ENCODE measurements around the gene CCBE1.

CCBE1 gene

DNA sequence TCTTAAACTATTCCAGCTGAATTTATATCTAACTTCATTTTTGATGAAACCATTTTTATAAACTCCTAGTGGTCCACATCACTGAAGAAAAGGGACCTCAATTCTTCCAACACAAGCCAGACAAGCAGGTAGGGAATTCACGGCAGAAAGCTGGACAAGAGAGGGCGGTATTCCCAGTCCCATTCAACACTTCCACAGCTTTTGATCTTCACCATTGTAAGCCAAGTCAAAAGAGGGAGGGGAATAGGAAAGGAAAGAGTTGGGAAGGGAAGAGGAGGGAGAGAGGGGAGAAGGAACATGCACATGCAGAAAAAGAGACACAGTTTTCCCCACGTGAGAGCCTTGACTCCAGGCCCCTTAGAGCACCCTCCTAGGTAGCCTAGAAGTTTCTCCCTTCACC, 77.4 kb downstream of the CCBE1 start:
- DNase-seq (ENCODE audit: low read depth, low spot score), result no peak

DNA sequence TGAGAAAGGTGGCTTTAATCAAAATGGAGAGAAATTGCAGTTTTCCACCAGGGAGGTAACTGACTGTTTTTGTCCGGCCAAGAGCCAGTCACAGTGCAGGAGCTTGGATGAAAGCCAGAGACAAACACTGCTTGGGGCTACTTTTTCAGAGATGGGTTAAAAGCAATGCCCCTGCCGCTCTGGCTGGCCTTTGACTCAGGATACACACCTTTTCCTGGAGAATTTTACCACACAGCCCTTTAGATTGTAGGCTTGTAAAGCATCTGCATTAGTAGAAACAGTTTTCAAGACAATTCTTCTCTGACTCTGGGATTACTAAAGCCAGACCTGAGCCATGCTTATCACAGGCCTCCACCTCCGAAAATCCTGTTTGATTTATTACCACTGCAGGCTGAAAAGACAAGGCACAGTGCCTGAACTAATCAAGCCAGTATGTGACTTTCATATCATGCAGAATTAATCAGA, 79.7 kb downstream of the CCBE1 start:
- DNase-seq (ENCODE audit: low read depth, low spot score), result no peak

DNA sequence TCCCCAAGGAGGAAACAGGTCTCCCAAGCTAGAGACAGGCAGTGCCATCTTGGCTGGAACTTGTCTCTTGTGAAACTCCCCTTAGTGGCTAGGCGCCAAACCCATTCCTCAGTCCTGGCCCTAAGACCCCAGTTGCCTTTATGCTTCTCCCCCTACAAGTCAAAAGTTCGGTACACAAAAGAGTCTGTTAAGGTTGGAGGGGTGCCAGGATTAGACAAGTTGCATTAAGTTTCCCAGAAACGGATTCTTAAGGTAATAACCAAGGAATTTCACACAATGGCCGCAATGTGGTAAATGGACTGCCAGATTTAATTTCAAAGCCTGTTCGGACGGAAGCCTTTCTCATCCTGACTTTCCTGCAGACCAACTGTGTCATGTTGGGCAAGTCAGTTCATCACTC, 80.7 kb downstream of the CCBE1 start:
- DNase-seq (ENCODE audit: low read depth, low spot score), result no peak

- no peak for DNase-seq (ENCODE audit: low read depth, low spot score)
Observed at GRCh38 chr18:59613903-59614302, 83.3 kb downstream of the CCBE1 start.

DNA sequence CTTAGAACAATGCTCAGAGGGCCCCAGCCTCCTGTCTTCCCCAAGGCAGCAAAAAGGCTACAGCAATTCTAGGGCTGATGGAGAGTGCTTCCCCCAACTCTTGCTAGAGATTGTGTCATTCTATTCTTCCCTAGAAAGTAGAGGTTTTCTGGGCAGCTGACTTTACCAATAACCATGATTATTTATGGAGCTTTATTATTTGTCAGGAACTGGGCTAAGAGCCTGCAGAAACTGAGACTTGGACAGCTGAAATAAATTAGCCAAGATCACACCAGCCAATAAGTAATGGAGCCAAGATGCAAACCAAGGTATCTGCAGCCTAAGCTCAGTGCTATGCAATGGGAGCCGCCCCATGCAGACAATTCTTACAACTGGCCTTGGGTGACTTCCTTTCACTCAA, 84.8 kb downstream of the CCBE1 start:
- DNase-seq (ENCODE audit: low read depth, low spot score), result no peak

- no peak for DNase-seq (ENCODE audit: low read depth, low spot score)
Observed at GRCh38 chr18:59610546-59611140, 86.6 kb downstream of the CCBE1 start.

GRCh38 chr18:59609654-59610053, 87.6 kb downstream of the CCBE1 start:
- no peak for DNase-seq (ENCODE audit: low read depth, low spot score)

- no peak for DNase-seq (ENCODE audit: low read depth, low spot score)
Observed at GRCh38 chr18:59607471-59607870, 89.8 kb downstream of the CCBE1 start.

DNA sequence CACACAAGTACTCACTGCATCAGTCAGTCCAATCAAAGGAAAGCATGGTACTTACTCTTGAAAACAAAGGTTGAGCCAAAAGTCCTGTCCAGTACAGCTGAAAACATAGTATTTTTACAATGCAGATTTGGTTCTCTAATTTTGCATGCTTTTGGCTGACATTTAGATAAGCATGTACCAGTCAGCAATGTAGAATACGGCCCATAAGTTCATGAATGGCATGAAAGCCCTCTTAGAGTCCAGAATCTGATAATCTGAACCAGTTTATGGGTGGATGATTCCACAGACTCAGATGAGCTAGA, 90.2 kb downstream of the CCBE1 start:
- no peak for DNase-seq (ENCODE audit: low read depth, low spot score)

GRCh38 chr18:59606193-59607077, 90.8 kb downstream of the CCBE1 start:
- DNase-seq (ENCODE audit: low read depth, low spot score), result no peak

DNA sequence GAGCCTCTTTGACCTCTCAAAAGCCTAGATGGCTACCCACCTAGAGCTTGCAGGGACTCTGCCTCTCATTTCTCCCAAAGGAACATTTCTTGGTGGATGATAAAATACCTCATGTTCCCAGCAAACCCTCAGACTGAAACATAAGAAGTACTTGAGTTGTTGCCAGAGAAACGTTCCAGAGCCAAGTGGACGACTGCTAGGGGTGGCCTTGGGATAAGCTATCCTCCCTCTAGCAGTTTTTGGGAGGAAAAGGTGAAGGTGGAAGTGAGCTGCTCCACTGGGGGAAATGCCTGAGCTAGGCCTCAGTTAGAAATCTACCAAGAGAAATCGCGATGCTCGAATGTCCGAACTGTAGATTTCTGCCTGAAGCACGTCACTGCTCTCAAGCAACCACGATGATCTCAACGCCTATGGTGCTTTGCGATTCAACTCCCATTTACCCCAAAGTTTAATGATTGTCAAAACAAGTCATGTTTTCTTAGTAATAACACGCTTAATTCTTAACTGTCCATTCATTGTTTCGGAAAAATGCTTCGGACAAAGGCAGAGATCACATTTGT, 91.5 kb downstream of the CCBE1 start:
- no peak for DNase-seq (ENCODE audit: low read depth, low spot score)

DNA sequence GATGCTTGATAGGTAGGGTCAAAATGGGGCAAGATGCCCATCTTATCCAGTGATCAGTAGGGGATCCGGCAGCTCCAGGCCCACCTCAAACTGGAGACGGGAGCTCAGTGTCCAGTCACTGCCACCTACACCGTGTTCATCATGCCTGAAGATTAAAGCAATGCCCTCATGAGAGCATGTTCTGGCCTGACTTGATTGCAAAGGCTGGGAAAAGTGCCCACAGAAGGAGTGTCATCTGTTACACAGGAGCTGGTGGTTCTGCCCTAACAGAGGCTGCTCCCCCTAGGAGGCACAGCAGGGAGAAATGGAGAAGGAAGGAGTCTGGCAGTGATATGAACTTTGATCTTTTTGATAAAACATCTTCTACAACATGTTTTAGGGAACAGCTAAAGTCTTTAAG, 92.3 kb downstream of the CCBE1 start:
- DNase-seq (ENCODE audit: low read depth, low spot score), result no peak

GRCh38 chr18:59597049-59597448, 100.2 kb downstream of the CCBE1 start:
- DNase-seq (ENCODE audit: low read depth, low spot score), result no peak

DNA sequence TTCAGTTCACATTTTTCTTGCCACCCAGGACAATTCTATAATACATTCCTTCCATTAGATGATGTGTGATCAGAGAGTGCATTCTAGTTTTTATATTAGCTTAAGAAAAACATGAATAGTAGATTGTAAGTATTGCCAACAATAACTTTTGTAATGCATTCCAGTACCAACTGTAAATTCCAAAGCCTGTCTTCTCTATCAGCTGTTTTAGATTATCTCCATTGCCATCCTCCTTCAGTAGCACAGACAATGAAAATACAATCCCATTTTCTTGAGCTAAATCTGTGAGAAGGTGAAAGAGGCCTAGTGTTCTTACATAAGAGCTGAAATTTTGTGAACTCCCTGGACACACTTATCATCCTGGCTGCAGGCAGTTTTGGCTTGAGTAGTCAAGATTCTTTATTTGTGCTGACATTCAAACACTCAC, 103.9 kb downstream of the CCBE1 start:
- no peak for DNase-seq (ENCODE audit: low read depth, low spot score)

DNA sequence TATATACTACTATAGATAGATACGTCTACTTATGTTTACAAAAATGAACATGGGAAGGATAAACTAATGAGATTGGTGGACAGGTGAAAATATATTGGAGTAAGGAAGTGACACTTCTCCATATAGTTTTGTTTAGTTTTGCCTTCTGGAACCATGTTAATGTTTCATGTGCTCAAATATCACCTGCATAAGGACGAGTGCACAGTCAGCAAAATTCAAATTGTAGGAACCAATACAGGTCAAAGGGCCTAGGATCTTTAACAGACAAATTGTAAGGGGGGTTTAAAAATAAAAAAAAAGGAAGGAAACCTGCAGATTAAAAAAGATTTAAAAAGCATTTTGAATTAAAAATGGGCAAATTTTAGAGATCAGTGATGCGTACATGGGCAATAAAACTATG, 104.6 kb downstream of the CCBE1 start:
- DNase-seq (ENCODE audit: low read depth, low spot score), result no peak

GRCh38 chr18:59582395-59582794, 114.8 kb downstream of the CCBE1 start:
- DNase-seq (ENCODE audit: low read depth, low spot score), result no peak

DNA sequence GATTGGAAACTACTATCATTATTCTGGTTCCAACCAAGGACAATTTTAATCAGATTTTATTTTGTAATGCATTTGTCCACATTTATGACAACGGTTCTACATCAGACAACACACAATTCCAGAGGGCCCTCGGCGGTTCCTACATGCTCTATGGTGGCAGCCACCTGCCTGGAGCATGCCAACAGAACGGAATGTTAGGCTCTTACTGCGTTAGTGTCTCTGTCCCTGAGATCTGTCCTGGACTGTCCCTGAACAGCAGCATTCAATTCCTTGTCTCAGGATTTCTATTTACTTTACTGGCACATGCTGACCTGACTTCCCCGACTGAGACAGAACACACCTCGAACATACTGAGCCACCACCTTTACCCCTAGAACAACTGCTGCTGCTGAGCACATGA, 117.7 kb downstream of the CCBE1 start:
- no peak for DNase-seq (ENCODE audit: low read depth, low spot score)

DNA sequence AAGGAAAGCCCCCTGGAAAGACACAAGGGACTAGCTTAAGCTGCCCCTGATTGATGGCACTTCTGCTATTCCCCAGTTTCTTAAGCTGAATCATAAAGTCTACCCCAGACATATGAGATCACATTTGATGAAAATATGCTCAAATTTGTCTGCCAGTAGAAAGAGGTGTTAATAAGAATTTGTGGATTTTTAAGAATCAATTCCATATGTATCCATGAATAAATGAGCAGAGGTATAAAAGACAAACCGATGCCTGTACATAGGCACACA, 119.9 kb downstream of the CCBE1 start:
- no peak for DNase-seq (ENCODE audit: low read depth, low spot score)

DNA sequence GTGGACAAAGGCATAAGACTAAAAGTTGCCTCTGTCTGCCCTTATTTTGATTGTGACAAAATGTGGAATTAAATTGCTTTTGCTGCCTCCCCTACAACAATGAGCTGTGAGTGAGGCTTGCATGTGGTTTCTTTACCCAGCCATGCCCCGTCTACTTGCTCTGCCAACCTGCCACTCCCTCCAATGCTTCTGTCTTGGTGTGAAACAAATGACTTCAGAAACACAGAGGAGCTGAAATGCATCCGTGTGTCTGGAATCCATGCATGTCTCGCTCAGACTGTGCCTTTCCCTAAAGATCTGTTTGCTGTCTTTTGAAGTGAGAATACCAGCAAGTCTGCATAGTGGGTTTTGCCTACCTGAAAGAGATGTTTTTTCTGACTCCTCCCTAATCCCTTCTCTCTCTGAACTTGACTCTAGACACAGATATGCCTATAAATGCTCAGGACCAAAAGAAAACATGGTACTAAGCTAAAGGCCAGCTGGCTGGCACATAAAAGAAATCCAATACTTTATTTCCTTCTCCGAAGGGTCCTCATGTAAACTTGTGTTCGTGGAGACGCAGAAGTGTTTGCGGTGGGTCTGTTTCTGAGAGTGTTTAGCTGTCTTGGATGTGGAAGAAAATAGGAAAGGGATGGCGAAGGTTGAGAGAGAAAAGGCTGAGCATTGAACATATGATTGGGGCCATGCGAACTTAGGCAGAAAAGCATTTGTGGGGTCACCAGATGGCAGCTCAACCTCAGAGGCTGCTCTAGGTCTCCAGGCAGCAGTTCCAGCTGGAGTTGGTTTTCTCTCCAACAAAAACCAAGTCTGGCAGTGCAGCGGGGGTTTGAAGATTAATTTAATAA, 120.5 kb downstream of the CCBE1 start:
- no peak for DNase-seq (ENCODE audit: low read depth, low spot score)

- DNase-seq (ENCODE audit: low read depth, low spot score), result no peak
Observed at GRCh38 chr18:59575995-59576394, 121.2 kb downstream of the CCBE1 start.

GRCh38 chr18:59573962-59574361, 123.3 kb downstream of the CCBE1 start:
- no peak for DNase-seq (ENCODE audit: low read depth, low spot score)

DNA sequence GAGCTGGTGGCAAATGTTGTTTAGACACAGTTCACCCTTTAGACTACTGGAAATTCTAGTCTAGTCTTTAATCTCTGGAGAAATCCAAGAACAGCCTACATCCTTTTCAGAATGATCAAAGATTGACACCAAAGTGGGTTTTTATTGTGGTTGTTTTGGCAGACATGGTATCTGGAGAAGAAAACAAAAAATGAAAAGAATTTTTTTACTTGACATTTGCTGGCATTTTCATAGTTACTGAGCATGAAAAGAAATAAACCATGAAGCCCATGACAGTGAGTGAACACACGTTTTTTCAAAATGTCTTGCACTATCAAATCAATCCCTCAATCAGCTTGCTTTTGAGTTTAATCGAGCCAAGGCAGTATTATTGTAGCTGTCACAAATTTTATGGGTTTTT, 125.3 kb downstream of the CCBE1 start:
- DNase-seq (ENCODE audit: low read depth, low spot score), result no peak

All from activated naive CD8-positive, alpha-beta T cell treated with anti-CD3 and anti-CD28 coated beads, Interleukin-2, amount 50 U/mL, for 16 hours (primary cell).